ENCODE measurements around the gene FAM204A. TPM values are rescaled to one million over a fixed set of nuclear protein-coding genes. Genes with fewer than 3 reads are reported as not detected.

The FAM204A gene
- total RNA-seq, 2 donors from 2014 or later: 40.1 to 53.4 TPM

- H3K4me3 ChIP-seq: no peak overlapping the region
- peaks cover 4% of the 10 kb centered on the region for H3K36me3 ChIP-seq
- no peaks in the 10 kb centered on the region for H3K27me3 ChIP-seq
- TF ChIP-seq CTCF (IDR thresholded peaks at IDR 0.05): no peak
- intact Hi-C loops (cut with DNase I): no loop called here
- no peaks in the 10 kb centered on the region for H3K9me3 ChIP-seq
- H3K9ac ChIP-seq (ENCODE audit: low read depth in 2 of 2, low read length in 2 of 2): no peak overlapping the region
- H3K27ac ChIP-seq: no peak overlapping the region
- no peak for DNase-seq
- no peaks in the 10 kb centered on the region for H3K4me1 ChIP-seq
Observed at GRCh38 chr10:118332948-118333710, 9.0 kb downstream of the FAM204A start.

- Histone ChIP-seq H3K4me3 (no peak overlapping the region), H3K27me3 (no peaks in the 10 kb centered on the region), H3K36me3 (peaks cover 4% of the 10 kb centered on the region), H3K27ac (no peak overlapping the region), H3K9me3 (no peaks in the 10 kb centered on the region), H3K9ac (ENCODE audit: low read depth in 2 of 2, low read length in 2 of 2) (no peak overlapping the region), H3K4me1 (no peaks in the 10 kb centered on the region)
- DNase-seq: no peak
- TF ChIP-seq CTCF (IDR thresholded peaks at IDR 0.05): no peak
- intact Hi-C loops (cut with DNase I): no loop called here
Observed at GRCh38 chr10:118332236-118332635, 9.9 kb downstream of the FAM204A start.

- Histone ChIP-seq H3K27me3 (no peaks in the 10 kb centered on the region), H3K36me3 (no peaks in the 10 kb centered on the region), H3K27ac (no peak overlapping the region), H3K4me3 (no peak overlapping the region), H3K9me3 (no peaks in the 10 kb centered on the region), H3K9ac (ENCODE audit: low read depth in 2 of 2, low read length in 2 of 2) (no peak overlapping the region), H3K4me1 (no peaks in the 10 kb centered on the region)
- DNase-seq: no peak
- intact Hi-C loops (cut with DNase I): no loop called here
- no peak for TF ChIP-seq CTCF (IDR thresholded peaks at IDR 0.05)
Observed at GRCh38 chr10:118330295-118331076, 11.6 kb downstream of the FAM204A start.

- Histone ChIP-seq H3K36me3 (peaks cover 6% of the 10 kb centered on the region), H3K4me3 (no peak overlapping the region), H3K9me3 (no peaks in the 10 kb centered on the region), H3K27ac (no peak overlapping the region), H3K27me3 (no peaks in the 10 kb centered on the region), H3K4me1 (no peaks in the 10 kb centered on the region), H3K9ac (ENCODE audit: low read depth in 2 of 2, low read length in 2 of 2) (no peak overlapping the region)
- no peak for TF ChIP-seq CTCF (IDR thresholded peaks at IDR 0.05)
- intact Hi-C loops (cut with DNase I): no loop called here
- no peak for DNase-seq
Observed at GRCh38 chr10:118324140-118324539, 18.0 kb downstream of the FAM204A start.

- DNase-seq: no peak
- no peaks in the 10 kb centered on the region for H3K27me3 ChIP-seq
- no peaks in the 10 kb centered on the region for H3K9me3 ChIP-seq
- TF ChIP-seq CTCF (IDR thresholded peaks at IDR 0.05): no peak
- peaks cover 6% of the 10 kb centered on the region for H3K36me3 ChIP-seq
- no peaks in the 10 kb centered on the region for H3K4me1 ChIP-seq
- no peak overlapping the region for H3K27ac ChIP-seq
- intact Hi-C loops (cut with DNase I): no loop called here
- H3K9ac ChIP-seq (ENCODE audit: low read depth in 2 of 2, low read length in 2 of 2): no peak overlapping the region
- no peak overlapping the region for H3K4me3 ChIP-seq
Observed at GRCh38 chr10:118321724-118322575, 20.2 kb downstream of the FAM204A start.

Measured in colonic mucosa (tissue), 4 donors.